ENCODE results near the gene WWOX.

The WWOX gene

DNA sequence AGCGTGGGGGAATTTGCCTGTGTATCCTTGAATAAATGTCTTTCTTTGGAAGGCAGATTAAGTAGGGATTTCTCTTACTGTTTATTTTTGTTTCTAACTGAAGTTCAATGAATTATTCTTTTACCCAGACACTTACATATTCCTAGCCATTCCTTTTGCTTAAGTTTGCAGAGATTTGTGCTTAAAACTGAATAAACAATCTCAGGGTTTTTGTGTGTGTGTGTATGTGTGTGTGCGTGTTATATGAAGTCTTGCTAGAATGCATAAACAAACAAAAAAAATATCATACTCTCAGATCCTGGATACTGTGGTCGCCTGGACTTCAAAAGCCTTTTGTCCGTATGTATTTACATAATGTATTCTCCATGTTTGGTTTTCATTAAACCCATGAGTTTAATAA, 828.3 kb downstream of the WWOX start:
- DNase-seq (ENCODE audit: low read depth) = no peak
- TF ChIP-seq, protein P1, sequence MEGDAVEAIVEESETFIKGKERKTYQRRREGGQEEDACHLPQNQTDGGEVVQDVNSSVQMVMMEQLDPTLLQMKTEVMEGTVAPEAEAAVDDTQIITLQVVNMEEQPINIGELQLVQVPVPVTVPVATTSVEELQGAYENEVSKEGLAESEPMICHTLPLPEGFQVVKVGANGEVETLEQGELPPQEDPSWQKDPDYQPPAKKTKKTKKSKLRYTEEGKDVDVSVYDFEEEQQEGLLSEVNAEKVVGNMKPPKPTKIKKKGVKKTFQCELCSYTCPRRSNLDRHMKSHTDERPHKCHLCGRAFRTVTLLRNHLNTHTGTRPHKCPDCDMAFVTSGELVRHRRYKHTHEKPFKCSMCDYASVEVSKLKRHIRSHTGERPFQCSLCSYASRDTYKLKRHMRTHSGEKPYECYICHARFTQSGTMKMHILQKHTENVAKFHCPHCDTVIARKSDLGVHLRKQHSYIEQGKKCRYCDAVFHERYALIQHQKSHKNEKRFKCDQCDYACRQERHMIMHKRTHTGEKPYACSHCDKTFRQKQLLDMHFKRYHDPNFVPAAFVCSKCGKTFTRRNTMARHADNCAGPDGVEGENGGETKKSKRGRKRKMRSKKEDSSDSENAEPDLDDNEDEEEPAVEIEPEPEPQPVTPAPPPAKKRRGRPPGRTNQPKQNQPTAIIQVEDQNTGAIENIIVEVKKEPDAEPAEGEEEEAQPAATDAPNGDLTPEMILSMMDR (IDR thresholded peaks at IDR 0.05; ENCODE audit: insufficient read depth, low read depth, low read length, missing control alignments) = no peak
- H3K4me3 ChIP-seq (ENCODE audit: low read length) = no peak overlapping the region

DNA sequence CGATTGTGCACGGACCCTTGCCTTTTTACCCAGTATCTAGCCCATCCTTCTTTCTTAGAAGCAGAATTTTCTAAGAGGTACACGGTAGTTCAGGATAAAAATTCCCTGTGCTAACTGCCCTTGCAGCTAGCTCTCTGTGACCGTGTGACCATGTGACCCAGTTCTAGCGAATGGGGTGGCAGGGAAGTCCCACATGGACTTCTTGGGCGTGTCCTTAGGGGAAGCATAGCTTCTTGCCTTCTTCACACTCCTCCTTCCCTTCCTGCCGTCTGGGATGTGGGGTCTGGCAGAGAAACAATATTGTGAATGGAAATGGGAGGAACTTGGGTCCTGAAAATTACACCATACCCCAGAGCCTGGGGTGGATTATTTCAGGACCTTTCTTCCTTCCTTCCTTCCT, 830.4 kb downstream of the WWOX start:
- TF ChIP-seq, protein P1 (IDR thresholded peaks at IDR 0.05; ENCODE audit: insufficient read depth, low read depth, low read length, missing control alignments) = no peak
- DNase-seq (ENCODE audit: low read depth) = no peak
- H3K4me3 ChIP-seq (ENCODE audit: low read length) = no peak overlapping the region

DNA sequence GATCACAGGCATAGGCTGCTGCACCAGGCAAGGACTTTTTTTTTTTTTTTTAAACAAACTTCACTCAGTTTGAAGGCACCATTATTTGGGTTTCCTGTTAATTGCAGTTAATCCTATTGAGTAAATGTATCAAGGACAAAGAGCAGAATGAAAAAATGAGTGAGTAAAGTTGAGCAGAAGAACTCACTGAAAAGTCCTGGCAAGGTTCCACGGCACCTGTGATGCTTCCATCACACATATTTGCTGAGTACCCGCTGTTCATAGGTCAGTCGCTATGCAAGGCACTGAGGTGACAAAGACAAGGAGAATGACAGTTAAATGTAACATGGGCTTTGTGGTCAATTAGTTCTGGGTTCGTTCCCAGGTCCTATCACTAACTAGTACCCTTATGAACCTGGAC, 831.1 kb downstream of the WWOX start:
- DNase-seq (ENCODE audit: low read depth) = no peak
- TF ChIP-seq, protein P1 (IDR thresholded peaks at IDR 0.05; ENCODE audit: insufficient read depth, low read depth, low read length, missing control alignments) = no peak
- no peak overlapping the region for H3K4me3 ChIP-seq (ENCODE audit: low read length)

DNA sequence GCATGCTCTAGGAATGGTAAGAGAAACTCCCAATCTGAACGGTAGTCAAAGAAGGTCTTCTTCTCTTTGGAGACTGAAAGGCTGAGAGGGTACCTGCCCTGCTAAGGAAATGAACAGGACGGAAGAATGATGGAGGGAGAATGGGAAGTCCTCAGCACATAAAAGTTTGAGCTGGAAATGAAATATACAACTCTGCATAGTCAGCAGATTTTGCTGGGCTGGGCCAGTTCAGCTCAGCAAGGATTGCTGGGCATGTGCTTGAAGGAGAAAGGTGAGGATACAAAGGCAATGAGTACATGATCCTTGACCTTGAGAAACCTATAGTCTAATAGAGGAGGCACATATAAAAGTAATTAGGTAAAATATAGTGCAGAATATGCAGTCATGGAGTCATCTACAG, 831.8 kb downstream of the WWOX start:
- TF ChIP-seq, protein P1 (IDR thresholded peaks at IDR 0.05; ENCODE audit: insufficient read depth, low read depth, low read length, missing control alignments) = no peak
- no peak overlapping the region for H3K4me3 ChIP-seq (ENCODE audit: low read length)
- DNase-seq (ENCODE audit: low read depth) = no peak

DNA sequence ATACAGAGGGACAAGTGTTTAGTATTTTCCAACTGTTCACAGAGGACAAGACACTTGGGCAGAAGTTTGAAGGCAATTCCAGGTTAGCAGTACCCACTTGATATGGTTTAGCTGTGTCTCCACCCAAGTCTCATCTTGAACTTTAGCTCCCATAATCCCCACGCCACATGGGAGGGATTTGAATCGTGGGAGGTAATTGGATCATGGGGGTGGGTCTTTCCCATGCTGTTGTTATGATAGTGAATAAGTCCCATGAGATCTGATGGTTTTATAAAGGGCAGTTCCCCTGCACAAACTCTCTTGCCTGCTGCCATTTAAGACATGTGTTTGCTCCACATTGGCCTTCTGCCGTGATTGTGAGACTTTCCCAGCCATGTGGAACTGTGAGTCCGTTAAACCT, 832.2 kb downstream of the WWOX start:
- DNase-seq (ENCODE audit: low read depth) = no peak
- TF ChIP-seq, protein P1 (IDR thresholded peaks at IDR 0.05; ENCODE audit: insufficient read depth, low read depth, low read length, missing control alignments) = no peak
- no peak overlapping the region for H3K4me3 ChIP-seq (ENCODE audit: low read length)

DNA sequence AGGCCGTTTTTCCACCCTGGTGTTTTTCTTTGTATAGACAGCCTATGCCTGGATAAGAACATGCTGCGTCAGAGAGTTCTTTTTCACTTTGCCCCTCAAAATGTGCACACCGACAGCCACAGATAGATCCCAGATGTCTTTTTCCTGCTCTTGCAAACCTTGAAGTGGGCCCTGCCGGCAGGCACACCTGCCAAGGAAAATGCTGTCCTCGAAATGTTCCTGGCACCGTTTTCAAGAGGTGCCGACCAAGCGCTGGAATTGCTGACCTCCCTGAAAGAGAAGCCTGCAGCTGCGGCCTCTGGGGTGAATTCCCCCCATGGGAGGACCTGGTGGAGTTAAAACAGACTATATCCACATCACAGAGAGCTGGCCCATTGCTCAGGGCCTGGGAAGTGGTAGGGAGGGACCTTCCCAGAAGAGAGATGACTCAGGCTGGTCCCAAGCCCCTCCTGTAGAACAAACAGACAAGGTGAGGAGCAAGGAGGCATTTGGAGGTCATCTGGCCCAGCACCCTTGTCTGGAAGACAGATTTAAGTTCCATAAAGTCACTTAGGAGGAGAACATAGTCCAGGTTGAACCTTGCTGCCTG, 833.0 kb downstream of the WWOX start:
- no peak overlapping the region for H3K4me3 ChIP-seq (ENCODE audit: low read length)
- no peak for DNase-seq (ENCODE audit: low read depth)
- TF ChIP-seq, protein P1 (IDR thresholded peaks at IDR 0.05; ENCODE audit: insufficient read depth, low read depth, low read length, missing control alignments) = no peak

DNA sequence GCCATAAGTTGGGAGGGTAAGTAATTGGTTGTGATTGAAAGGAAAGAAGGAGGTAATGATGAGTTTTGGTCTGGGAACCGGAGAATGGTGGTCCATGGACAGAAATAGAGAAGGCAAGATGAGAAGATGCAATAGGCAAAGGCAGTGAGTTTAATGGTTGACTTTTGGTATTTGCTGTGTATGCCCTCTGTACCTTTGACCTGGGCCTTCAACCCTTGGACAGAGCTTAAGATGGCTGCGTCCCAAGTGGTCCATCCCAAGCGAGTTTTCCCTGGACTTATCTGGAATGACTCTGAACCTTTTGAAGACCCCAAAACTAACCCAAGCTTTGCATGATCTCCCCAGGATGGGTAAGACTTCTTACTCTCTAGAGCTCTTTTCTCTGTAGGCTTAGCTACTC, 836.6 kb downstream of the WWOX start:
- TF ChIP-seq, protein P1 (IDR thresholded peaks at IDR 0.05; ENCODE audit: insufficient read depth, low read depth, low read length, missing control alignments) = no peak
- no peak overlapping the region for H3K4me3 ChIP-seq (ENCODE audit: low read length)

More for the DNA sequence above, 836.6 kb downstream of the WWOX start:
- DNase-seq (ENCODE audit: low read depth) = no peak

Measured in epithelial cell of esophagus (primary cell).